Caco-2 (cell line): ENCODE results near the gene BANK1. TPM values are rescaled to one million over a fixed set of nuclear protein-coding genes. Genes with fewer than 3 reads are reported as not detected.

Source experiments
- BruUV-seq: library from RNA; stranded (reverse); fragments of 400-500 nt; replicated peaks from 2 replicates; lab custom pipeline; 2021; lab: Mats Ljungman, UMichigan
- CTCF ChIA-PET: fragments of 300-600 bp; sonication (Branson Sonifier 250); formaldehyde crosslinking; loops from one replicate; lab custom pipeline; 2022; ENCODE audit warnings: antibody characterized with exemption; lab: Charles Lee
- POLR2A ChIA-PET: fragments of 300-600 bp; sonication (Branson Sonifier 250); formaldehyde crosslinking; loops from one replicate; lab custom pipeline; 2022; ENCODE audit warnings: antibody characterized with exemption; lab: Charles Lee
- DNase-seq, 2 experiments: peaks; one replicate each; pipeline versions ENCODE4 v3.0.0 to v3.0.0-alpha.2; 2020 to 2022
- H3K27me3 ChIP-seq: replicated peaks from 2 replicates; pipeline ENCODE4 v1.6.0; 2011; ENCODE audit warnings: low read length; ENCODE audit not compliant: control insufficient read depth, insufficient read depth
- H3K36me3 ChIP-seq: 2 replicates; pipeline ENCODE4 v1.5.1; 2011; ENCODE audit warnings: low read length; ENCODE audit not compliant: control insufficient read depth, insufficient read depth
- H3K4me1 ChIP-seq: fragments of 250-450 bp; sonication (Bioruptor Pico); 2 replicates; pipeline ENCODE4 v1.5.1; 2020; ENCODE audit warnings: mild to moderate bottlenecking
- H3K4me3 ChIP-seq: 2 replicates; pipeline ENCODE4 v1.5.1; 2011; ENCODE audit warnings: low read depth, mild to moderate bottlenecking, control low read depth, low read length
- H3K9me3 ChIP-seq: fragments of 250-450 bp; sonication (Bioruptor Pico); 2 replicates; pipeline ENCODE4 v1.5.1; 2020; ENCODE audit warnings: mild to moderate bottlenecking, moderate library complexity
- H3K27ac Mint-ChIP-seq: one replicate; pipeline ENCODE4 v1.8.0; 2022; ENCODE audit warnings: mixed read lengths; ENCODE audit not compliant: unreplicated experiment
- H3K27me3 Mint-ChIP-seq: one replicate; pipeline ENCODE4 v1.8.0; 2022; ENCODE audit warnings: mixed read lengths; ENCODE audit not compliant: insufficient read depth, unreplicated experiment
- H3K36me3 Mint-ChIP-seq: one replicate; pipeline ENCODE4 v1.8.0; 2022; ENCODE audit warnings: mild to moderate bottlenecking, mixed read lengths; ENCODE audit not compliant: insufficient read depth, unreplicated experiment
- H3K4me1 Mint-ChIP-seq: one replicate; pipeline ENCODE4 v1.8.0; 2022; ENCODE audit warnings: low read depth, mixed read lengths; ENCODE audit not compliant: unreplicated experiment
- H3K4me3 Mint-ChIP-seq: one replicate; pipeline ENCODE4 v1.8.0; 2022; ENCODE audit warnings: mild to moderate bottlenecking, moderate library complexity, mixed read lengths; ENCODE audit not compliant: unreplicated experiment
- H3K9me3 Mint-ChIP-seq: one replicate; pipeline ENCODE4 v1.8.0; 2022; ENCODE audit warnings: mixed read lengths; ENCODE audit not compliant: unreplicated experiment
- intact Hi-C: fragments of 100-400 bp; cut with micrococcal nuclease; formaldehyde crosslinking; loops from one replicate; pipeline ENCODE4 v1.10.0; 2022; ENCODE audit not compliant: unreplicated experiment
- total RNA-seq: library from RNA; stranded (reverse); gene quantifications from 2 replicates; pipeline ENCODE4 v1.2.3, GENCODE V29; 2022
- TF ChIP-seq, protein P1 (sequence below), 2 experiments: fragments of 200-600 bp in 1 of 2; IDR thresholded peaks; 1 replicate in 1 of 2; 2 replicates in 1 of 2; pipeline versions ENCODE4 v1.5.1 to v1.8.0; 2011 to 2022; ENCODE audit warnings: antibody characterized with exemption in 1 of 2, control low read depth in 1 of 2, inconsistent platforms in 1 of 2, low read depth in 1 of 2, low read length in 1 of 2, mild to moderate bottlenecking in 1 of 2, moderate library complexity in 1 of 2; ENCODE audit not compliant: insufficient read depth in 1 of 2, severe bottlenecking in 1 of 2, unreplicated experiment in 1 of 2

Gene BANK1
- total RNA-seq, 1 experiment from 2014 or later, result 5.7 TPM

DNA sequence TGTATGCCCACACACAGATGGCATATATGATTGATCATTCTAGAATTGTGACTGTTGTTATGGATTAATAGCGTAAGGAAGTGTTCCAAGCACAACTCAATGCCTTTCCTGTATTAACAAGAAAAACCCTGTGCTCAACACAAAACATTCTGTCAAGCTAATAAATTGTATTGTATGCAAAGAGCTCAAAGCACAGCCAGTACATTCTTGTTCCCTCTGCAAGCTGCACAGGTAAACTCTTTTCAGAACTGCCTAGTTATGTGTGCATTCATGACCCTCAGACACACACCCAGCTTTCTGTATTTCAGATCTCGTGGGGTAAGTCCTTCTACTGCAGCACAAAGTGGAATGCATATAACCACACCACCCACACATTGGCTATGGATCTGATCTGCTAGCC lies 34.3 kb upstream of the BANK1 start:
- Mint-ChIP-seq H3K4me3 (no peak overlapping the region), H3K4me1 (no peaks in the 10 kb centered on the region), H3K36me3 (no peaks in the 10 kb centered on the region), H3K27me3 (no peaks in the 10 kb centered on the region), H3K9me3 (no peaks in the 10 kb centered on the region), H3K27ac (no peak overlapping the region)
- ChIA-PET CTCF (no interaction called here), POLR2A (no interaction called here)
- DNase-seq, result no peak
- no peaks in the 10 kb centered on the region for H3K36me3 ChIP-seq
- no peaks in the 10 kb centered on the region for H3K27me3 ChIP-seq
- no peaks in the 10 kb centered on the region for H3K4me1 ChIP-seq
- no TSS peak for BruUV-seq
- no peak overlapping the region for H3K4me3 ChIP-seq
- H3K9me3 ChIP-seq, result no peaks in the 10 kb centered on the region
- intact Hi-C loops, result no loop called here
- TF ChIP-seq, protein P1, sequence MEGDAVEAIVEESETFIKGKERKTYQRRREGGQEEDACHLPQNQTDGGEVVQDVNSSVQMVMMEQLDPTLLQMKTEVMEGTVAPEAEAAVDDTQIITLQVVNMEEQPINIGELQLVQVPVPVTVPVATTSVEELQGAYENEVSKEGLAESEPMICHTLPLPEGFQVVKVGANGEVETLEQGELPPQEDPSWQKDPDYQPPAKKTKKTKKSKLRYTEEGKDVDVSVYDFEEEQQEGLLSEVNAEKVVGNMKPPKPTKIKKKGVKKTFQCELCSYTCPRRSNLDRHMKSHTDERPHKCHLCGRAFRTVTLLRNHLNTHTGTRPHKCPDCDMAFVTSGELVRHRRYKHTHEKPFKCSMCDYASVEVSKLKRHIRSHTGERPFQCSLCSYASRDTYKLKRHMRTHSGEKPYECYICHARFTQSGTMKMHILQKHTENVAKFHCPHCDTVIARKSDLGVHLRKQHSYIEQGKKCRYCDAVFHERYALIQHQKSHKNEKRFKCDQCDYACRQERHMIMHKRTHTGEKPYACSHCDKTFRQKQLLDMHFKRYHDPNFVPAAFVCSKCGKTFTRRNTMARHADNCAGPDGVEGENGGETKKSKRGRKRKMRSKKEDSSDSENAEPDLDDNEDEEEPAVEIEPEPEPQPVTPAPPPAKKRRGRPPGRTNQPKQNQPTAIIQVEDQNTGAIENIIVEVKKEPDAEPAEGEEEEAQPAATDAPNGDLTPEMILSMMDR (IDR thresholded peaks at IDR 0.05; ENCODE audit: insufficient read depth in 1 of 2, low read depth in 1 of 2, low read length in 1 of 2, severe bottlenecking in 1 of 2, unreplicated experiment in 1 of 2), result no peak

DNA sequence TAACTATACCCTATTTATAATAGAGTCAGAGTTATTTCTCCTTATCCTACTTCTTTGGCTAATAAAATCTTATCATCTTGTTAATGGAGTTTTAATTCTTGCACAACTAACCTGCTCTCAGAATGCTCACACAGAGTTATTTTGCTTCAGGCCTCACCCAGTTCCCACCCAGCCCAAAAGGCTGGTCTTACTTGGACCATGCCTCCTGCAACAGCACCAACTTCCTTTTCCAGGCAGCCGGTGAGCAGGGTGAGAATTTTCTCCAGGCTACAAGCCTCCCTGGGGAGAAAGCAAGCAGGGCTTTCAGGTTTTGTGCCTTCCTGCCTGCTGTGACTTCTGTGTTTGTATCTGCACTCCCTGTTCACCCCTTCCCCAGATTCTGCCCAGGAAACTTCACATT lies 29.1 kb upstream of the BANK1 start:
- no peak overlapping the region for H3K4me3 Mint-ChIP-seq
- Histone ChIP-seq H3K27me3 (no peaks in the 10 kb centered on the region), H3K4me1 (no peaks in the 10 kb centered on the region), H3K4me3 (no peak overlapping the region), H3K36me3 (no peaks in the 10 kb centered on the region), H3K9me3 (no peaks in the 10 kb centered on the region)
- no peak overlapping the region for H3K27ac Mint-ChIP-seq
- H3K9me3 Mint-ChIP-seq, result peaks cover 4% of the 10 kb centered on the region
- no TSS peak for BruUV-seq
- ChIA-PET CTCF (no interaction called here), POLR2A (no interaction called here)
- no peak for DNase-seq
- TF ChIP-seq, protein P1 (IDR thresholded peaks at IDR 0.05; ENCODE audit: insufficient read depth in 1 of 2, low read depth in 1 of 2, low read length in 1 of 2, severe bottlenecking in 1 of 2, unreplicated experiment in 1 of 2), result no peak
- intact Hi-C loops, result no loop called here
- no peaks in the 10 kb centered on the region for H3K4me1 Mint-ChIP-seq
- no peaks in the 10 kb centered on the region for H3K27me3 Mint-ChIP-seq
- no peaks in the 10 kb centered on the region for H3K36me3 Mint-ChIP-seq

DNA sequence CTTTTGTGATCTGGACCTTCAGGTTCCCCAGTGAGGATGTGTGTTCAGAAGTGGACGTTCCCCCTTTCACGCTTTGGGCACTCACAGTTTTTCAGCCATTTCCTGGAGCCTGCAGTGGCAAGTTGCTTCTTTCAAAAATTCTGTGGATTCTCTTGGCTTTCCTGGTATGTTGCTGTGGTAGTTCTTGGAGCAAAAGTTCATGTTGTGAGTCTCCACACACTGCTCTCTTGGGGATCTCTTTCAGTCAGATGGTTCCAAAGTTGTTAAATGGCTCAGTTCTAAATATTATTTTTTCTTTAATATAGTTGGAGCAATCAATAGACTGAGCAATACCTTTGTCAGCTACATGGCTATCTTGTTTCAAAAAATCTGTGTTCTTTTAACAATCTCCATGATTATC lies 28.5 kb upstream of the BANK1 start:
- Histone ChIP-seq H3K9me3 (no peaks in the 10 kb centered on the region), H3K36me3 (no peaks in the 10 kb centered on the region), H3K4me1 (no peaks in the 10 kb centered on the region), H3K4me3 (no peak overlapping the region), H3K27me3 (no peaks in the 10 kb centered on the region)
- no peak for DNase-seq
- Mint-ChIP-seq H3K9me3 (peaks cover 11% of the 10 kb centered on the region), H3K36me3 (no peaks in the 10 kb centered on the region), H3K27ac (no peak overlapping the region), H3K4me1 (no peaks in the 10 kb centered on the region), H3K4me3 (no peak overlapping the region), H3K27me3 (no peaks in the 10 kb centered on the region)
- TF ChIP-seq, protein P1 (IDR thresholded peaks at IDR 0.05; ENCODE audit: insufficient read depth in 1 of 2, low read depth in 1 of 2, low read length in 1 of 2, severe bottlenecking in 1 of 2, unreplicated experiment in 1 of 2), result no peak
- intact Hi-C loops, result no loop called here
- POLR2A ChIA-PET, result no interaction called here
- CTCF ChIA-PET, result no interaction called here
- BruUV-seq, result no TSS peak
